NCI-H2107 treated with DMSO at 0.1 percent for 48 hours (cell line): ENCODE results near the gene VAMP8.
A peak's percentile ranks its signal among the peaks of the same experiment; 100 is the strongest.
"Not testable (repeated sequence)": the region's sequence is repeated elsewhere in the genome, so short reads cannot be mapped to it uniquely, and the experiment has no call there.

ENCODE experiments used
- DNase-seq: peaks from one replicate; lab custom pipeline; 2025; ENCODE audit not compliant: unreplicated experiment; lab: John Stamatoyannopoulos, UW

The VAMP8 gene

DNA sequence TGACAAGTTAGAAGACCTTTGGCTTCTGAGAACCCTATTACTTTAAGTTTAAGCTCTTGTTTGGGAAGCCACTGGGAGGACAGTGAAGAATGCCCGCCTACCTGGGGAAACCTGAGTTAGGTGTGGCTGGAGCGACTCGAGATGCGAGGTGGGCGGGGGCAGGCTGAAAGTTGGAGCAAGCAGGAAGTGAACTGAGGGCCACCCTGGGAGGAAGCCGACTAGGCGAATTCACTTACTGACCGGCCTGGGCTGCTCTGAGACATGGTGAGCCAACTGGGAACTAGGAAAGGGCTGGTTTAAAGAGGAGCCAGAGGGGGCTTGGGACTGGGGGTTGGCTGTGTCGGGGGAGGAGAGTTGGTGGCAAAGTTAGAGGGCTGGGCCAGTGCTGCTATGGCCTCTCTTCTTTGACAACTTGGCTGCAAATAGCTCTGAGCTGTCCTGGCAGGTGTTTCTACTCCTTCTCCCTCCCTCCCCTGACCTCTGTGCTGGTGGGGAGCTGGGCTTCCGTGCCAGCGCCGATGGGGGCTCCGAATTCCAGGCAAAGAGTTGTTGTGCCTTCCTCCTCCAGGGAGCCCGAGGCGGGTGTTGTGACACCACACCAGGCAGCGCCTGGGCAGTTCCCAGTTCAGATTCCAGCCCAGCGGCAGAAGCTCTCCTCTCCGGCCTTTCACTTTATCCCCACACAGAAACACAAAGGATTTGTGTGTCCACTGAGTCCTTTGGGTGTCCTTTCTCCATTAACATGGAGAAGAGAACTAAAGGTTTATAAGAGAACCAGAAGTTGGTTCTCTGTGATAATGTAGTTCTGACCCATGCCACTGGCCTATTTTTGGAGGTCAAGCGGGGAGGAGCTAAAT is at the start of gene VAMP8:
TSS of gene VAMP8 (plus strand) at position 201 of the 857 bp plus-strand sequence. CDS start at position 262, 61 bp downstream.
- no peak for DNase-seq

DNA sequence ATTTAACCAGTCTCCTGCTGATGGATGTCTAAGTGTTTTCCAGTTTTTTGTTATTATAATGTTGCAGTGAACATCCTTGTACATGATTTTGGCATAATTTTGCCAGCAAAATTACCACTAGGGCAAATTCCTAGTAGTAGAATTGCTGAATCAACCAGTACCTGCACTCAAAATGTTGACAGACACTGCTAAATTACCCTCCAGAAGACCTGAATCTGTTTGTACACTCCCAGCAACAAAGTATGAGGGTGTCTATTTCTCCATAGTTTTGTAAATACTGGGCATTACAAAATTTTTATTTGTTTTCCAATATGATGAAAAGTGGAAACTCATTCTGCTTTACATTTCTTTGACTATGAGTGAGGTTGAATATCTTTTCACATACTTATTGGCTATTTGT is 49.6 kb upstream of the VAMP8 start:
- DNase-seq: no peak

DNA sequence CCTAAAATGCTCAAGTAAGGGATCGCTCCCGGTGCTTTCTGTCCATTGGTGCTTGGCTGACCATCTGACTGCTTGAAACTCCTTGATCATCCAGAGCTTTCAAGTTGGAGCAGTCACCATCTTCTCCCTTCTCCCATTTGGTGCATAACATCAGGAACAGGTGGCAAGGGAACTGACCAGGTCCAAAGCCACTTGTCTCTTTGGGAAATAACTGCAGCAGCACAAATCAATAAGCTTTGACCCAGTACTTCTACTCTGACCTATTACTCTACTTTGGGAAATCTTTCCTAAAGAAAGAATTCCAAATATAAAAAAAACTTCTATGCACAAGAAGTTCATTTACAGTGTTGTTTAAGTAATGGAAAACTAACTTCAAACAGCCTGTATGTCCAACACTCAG is 49.0 kb upstream of the VAMP8 start:
- DNase-seq: no peak

DNA sequence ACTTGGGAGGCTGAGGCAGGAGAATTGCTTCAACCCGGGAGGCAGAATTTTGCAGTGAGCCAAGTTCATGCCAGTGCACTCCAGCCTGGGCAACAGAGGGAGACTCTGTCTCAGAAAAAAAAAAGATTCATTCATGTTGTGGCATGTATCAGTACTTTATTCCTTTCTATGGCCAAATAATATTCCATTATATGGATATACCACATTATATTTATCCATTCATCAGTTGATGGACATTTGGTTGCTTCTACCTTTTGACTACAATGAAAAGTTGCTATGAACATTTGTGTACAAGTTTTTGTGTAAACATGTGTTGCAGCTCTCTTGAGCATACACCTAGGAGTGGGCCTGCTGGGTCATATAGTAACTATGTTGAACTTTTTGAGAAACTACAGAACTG is 47.6 kb upstream of the VAMP8 start:
- no peak for DNase-seq

DNA sequence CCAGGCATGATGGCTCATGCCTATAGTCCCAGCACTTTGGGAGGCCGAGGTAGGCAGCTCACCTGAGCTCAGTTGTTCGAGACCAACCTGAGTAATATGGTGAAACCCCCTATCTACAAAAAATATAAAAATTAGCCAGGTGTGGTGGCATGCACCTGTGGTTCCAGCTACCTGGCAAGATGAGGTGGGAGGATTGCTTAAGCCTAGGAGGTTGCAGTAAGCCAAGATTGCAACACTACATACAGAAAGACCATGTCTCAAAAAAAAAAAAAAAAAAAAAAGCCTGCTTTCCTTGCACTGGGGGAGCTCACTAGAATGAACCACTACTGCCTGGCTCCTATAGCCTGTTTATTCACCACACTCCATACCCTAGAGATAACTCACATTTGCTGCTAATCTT is 45.8 kb upstream of the VAMP8 start:
- no peak for DNase-seq

DNA sequence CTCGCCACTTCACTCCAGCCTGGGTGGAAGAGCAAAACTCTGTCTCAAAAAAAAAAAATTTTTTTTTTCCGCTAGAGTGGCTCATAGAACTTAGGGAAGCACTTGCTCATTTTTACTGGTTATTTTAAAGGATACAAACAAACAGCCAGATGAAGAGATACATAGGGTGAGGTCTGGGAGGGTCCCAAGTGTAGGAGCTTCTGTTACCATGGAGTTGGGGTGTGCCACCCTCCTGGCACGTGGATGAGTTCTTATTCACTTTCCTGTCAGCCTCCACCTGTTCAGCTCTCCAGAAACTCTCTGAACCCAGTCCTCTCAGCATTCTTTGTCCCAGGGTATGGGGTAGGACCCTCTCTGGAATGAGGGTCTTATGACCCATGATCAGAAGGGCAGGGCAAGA is 43.3 kb upstream of the VAMP8 start:
- DNase-seq: no peak

DNA sequence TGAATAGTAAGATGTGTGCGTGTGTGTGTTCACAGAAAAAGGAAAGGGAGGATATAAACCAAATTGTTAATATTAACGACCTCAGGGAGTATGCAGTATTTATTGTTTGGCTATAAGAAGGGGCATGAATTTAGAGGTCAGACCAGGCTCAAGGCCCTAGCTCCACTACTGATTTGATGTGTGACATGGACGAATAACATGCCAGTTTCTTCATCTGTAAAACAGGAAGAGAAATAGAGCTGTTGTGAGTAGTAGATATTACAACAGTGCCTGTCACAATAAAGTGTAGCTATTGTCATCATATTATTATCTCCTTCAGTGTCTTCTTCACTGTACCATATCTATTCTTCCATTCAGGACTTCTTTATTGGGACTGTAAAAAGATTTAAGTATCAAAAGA is 42.5 kb upstream of the VAMP8 start:
- DNase-seq: no peak

DNA sequence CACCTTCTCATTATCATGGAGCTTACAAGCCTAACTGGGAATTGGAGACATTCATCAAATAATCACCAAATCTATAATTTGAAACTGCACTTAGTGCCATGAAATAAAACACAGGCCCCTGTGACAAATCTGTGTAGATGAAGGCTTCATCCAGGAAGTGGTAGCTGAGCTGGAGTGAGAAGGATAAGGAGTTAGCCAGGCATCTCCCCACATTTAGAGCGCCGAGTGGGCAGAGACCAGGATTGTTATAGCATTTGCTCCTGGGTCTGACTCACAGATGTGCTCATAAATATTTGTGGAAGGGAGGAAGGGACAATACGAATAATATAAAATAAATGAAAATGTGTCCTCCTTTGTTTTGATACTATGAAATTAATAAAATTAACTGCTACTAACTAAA is 40.9 kb upstream of the VAMP8 start:
- no peak for DNase-seq

DNA sequence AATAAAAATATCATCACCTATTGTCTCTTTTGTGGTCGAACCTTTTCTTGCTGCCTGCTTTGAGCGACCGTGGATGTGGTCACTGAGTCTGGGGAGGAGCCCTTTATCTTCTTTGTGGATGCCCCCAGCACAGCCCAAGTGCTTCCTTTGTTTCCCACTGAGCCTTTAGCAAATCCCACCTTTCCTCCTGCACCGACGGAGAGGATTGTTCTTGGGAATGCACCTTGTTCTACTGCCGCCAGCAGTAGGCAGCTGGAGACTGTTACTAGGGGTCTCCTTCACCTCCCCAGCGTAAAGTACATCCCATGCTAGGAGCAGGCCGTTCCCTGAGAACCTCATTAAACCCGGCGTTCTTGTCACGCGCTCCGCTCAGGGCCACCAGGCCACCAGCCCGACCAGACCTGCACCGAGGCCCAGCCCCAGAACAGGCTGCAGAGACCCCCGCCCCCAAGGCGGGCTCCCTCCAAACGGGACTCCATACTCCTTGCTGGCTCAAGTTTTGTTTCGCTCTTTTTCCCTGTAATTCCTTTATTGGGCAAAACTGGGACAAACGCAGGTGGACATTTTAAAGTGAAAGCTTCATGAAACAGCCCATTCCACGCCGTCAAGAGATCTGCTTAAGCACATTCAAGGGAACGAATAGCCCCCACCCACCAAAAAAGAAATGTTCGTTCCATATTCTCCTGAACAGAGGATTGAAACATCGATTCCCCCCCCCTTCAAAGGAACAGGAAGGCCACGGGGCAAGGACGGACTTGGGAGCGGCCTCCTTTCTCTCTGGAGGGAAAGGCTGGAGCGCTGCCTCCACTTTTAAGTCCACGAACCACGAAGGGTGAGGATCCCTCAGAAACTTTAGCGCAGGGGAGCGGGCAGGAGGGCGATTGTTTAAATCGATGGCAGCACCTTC is 39.5 kb upstream of the VAMP8 start:
- DNase-seq: no peak

DNA sequence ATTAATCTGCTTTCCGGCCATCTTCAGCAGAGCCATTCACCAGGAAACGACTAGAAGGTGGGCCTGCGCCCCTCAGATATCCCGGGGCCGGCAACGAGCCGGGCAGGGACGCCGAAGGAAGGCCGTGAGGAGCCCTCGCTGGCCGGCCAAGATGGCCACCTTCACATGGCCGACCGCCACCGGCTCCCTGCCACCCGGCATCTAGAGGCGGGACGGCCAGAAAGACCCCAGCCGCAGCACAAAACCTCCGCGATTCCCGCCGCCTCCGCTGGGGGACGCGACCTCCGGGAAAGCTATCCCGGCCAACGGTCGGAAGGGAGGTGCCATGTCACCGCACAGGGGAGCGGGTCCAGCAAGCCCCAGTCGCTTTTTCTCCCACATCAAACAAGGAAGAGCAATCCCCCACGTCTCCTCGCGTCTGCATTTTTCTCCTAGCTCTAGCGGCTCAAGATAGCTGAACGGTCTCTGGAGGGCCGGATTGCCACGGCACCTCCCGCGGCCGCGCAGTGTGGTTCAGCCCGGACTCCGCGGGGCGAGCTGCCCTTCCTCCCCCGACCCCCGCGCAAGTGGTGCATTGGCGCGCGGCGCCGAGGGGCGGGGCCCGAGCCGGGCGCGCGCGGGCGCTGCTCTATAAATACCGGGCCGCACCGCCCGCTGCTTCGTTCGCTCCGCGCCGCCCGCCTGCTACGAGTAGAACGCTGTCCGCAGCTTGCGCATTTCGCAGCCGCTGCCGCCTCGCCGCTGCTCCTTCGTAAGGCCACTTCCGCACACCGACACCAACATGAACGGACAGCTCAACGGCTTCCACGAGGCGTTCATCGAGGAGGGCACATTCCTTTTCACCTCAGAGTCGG is 38.7 kb upstream of the VAMP8 start, which contains the start of gene MAT2A:
TSS of gene MAT2A (plus strand) at position 662 of the 854 bp plus-strand sequence. CDS start at position 782, 120 bp downstream.
- DNase-seq: peak; percentile 76

DNA sequence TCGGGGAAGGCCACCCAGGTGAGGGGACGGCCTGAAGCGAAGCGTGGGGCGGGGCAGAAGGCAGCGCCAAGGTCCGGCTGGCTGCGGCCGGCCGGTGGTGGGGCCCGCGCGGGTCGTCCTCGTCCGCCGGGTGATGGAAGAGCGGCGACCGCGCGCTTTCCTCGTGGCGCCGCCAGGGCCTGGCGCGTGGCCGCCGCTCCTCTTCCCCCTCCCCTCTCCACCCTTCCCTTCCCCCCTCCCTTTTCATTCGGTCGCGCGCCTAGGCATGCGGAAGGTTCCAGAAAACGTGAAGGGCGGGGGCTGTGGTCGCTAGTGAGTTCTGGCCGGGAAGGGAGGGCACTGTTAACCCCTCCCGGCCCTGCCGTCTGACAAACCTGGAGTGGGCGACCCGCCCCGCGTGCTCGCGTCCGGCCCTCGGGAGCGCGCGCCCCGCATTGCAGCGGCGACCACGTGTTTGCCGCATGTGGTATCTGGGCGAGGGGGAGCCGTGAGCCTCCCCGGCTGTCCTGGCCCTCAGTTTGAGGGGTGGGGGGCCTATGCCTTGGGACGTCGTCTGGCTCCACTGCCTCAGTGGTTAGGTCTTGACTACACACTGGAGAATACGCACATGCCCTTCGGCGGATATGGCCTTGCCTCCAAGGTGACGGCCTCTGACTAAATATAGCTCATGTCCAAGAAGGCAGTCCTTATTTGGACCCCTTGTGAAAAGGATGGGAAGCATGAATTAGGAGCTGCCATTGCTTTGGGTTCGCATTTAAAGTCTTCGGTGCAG is 37.8 kb upstream of the VAMP8 start:
- DNase-seq: no peak

DNA sequence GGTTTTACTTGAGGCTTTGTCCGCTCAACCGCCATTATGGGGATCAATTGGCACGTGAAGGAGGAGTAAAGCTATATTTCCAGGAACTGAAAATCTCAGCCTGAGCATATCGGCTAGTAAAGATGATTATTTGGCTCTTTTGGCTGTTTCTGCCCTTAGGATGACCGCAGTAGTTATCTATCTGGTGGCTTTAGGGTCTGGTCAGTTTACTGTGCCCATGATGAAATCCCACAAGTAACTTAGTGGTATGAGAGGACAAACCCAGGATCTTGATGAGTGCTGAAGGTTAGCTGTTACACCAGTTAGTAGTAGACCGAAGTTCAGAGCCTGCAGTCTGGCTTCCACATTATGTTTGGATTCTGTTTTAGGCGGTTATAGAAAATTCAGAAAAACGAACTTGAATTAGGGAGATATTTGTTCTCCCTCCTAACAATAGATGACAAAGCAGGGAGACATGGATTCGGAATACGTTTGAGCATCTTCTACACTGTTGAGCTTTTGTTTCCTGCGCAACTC is 37.2 kb upstream of the VAMP8 start:
- DNase-seq: no peak

DNA sequence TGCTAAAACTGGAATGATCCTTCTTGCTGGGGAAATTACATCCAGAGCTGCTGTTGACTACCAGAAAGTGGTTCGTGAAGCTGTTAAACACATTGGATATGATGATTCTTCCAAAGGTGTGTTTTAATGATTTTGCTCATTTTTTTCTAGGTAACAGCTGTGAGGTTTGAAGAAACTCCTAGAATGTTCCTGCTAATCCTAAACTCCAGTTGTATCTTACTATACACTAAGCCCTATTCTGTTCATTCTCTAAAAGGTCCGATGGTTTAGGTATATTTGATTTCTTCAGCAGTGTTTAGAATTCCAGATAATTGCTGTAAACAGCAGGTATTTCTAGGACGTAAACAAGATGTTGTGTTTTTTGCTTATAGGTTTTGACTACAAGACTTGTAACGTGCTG is 36.1 kb upstream of the VAMP8 start:
- no peak for DNase-seq

DNA sequence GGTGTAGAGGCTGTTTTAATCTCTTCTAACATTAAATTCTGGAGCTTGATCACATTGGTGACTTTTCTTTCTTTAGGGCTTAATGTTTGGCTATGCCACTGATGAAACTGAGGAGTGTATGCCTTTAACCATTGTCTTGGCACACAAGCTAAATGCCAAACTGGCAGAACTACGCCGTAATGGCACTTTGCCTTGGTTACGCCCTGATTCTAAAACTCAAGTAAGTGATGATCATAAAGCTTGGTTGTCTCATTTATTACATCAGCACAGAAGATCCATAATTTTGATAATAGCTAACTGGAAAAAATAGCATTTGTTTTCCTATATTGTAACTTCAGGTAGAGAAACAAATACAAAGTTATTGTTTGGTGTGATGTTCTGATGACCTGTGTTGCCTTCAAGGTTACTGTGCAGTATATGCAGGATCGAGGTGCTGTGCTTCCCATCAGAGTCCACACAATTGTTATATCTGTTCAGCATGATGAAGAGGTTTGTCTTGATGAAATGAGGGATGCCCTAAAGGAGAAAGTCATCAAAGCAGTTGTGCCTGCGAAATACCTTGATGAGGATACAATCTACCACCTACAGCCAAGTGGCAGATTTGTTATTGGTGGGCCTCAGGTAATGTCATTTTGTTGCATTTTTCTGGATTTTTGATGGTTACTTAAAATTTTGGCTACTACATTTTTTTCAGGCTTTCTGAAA is 35.5 kb upstream of the VAMP8 start:
- no peak for DNase-seq

DNA sequence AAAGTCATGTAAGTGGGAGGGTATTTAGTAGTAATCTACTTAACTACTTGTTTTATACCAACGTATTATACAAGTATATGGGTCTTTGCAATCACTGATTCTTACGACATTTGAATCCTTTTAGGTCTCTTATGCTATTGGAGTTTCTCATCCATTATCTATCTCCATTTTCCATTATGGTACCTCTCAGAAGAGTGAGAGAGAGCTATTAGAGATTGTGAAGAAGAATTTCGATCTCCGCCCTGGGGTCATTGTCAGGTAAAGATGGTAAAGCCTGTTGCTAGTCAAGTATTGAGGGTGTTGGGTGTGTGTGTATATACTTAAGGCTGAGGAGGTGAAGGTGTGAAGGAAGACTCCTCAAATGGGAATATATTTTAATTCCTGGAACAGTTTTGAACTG is 34.6 kb upstream of the VAMP8 start:
- DNase-seq: no peak

DNA sequence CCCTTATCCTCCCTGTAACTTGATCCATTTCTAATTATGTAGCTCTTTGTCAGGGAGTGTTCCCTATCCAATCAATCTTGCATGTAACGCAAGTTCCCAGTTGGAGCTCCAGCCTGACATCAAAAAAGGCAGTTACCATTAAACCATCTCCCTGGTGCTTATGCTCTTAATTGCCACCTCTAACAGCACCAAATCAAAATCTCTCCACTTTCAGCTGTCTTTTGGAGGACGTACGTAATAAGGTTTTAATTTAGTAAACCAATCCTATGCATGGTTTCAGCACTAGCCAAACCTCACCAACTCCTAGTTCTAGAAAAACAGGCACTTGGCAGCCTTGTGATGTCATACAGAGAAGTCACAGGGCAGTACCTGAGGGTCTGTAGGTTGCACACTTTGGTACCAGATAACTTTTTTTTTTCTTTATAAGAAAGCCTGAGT is 33.1 kb upstream of the VAMP8 start:
- DNase-seq: peak; percentile 41

DNA sequence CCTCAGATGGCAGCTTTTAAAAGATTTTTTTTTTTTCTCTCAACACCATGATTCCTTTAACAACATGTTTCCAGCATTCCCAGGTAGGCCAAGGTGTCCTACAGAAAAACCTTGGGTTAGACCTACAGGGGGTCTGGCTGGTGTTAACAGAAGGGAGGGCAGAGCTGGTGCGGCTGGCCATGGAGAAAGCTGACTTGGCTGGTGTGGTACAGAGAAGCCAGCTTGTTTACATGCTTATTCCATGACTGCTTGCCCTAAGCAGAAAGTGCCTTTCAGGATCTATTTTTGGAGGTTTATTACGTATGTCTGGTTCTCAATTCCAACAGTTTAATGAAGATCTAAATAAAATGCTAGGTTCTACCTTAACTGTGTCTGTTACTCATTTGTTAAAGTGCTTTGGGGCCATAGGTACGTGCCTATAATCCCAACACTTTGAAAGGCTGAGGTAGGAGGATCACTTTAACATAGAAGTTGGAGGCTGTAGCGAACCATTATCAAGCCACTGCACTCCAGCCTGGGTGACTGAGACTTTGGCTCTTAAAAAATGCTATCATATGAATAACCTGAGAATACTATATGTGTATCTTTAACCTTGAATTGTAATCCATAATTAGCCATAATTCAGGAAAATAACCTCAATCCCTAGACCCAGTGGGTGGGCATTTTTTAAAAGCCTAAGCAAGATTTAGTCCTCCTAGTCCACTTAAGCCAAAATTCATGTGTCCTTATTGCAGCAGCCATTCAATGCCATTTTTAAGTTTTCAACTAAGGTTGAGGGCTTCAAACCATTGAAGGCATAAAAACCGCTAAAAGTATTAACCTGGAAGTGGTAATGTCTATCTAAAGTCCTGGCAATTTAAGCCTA is 32.2 kb upstream of the VAMP8 start:
- not testable (repeated sequence) for DNase-seq

DNA sequence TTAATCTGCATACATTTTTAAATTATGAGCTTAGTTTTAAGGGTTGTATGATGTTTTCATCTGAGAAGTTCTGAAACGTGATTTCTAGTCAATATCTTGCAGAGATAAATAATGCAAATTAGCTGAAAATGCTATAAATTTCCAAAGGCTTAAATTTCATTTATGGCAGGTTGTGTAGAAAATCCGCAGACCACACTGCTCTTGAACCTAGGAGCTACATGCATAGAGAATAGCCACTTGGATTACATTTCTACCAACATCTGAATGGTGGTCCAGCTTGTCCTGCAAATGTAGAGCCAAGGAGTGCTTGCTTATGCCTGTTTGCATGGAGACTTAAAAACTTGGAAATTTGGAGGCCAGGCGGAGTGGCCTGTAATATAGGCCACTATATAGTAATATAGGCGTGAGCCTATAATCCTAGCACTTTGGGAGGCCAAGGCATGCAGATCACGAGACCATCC is 31.6 kb upstream of the VAMP8 start:
- DNase-seq: no peak
